HG03039 (cell line): ENCODE results near the gene SLC4A5.
A peak's percentile ranks its signal among the peaks of the same experiment; 100 is the strongest.
"Not testable (repeated sequence)": the region's sequence is repeated elsewhere in the genome, so short reads cannot be mapped to it uniquely, and the experiment has no call there.

Experiments
- ATAC-seq: cut with Tn5 transposase; IDR thresholded peaks from one replicate; pipeline ENCODE4 v1.9.1; 2021; ENCODE audit warnings: mild to moderate bottlenecking, moderate library complexity; ENCODE audit not compliant: unreplicated experiment

Gene SLC4A5

DNA sequence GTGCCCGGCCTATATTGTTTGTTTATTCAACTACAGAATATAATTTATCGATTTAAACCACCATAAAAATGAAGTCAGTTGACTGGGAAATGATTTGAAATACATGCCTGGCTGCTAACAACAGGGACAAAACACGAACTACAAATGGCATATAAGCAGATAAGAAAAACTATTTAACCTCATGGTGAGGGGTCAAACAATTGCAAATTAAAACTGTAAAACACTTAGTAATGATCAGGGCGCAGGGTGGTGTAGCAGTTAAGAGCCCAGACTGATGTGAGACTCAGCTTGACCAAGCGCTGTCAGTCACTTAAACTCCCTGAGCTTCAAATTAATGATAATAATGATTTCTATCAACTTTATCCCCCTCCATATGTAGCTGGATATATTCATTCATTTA lies 138.1 kb downstream of the SLC4A5 start:
- no peak for ATAC-seq

DNA sequence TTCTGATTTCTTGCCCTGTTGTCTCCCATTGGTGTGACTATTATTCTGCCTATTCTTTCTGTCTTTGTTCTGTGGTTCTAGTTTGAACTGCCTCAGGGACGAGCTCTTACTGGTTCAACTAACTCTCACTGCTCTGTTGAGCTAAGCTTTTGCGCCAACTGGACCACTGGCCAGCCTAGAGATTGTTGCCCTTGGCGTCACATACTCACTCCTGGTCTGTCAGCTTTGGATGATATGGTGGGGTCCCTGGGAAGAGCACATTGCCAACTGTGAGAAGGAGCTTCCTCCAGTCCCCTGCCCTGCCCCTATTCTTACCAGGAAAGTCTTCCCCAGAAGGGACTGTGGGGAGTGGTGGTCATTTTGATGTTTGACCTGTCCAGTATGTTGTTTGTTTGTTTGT lies 138.8 kb downstream of the SLC4A5 start:
- no peak for ATAC-seq

GRCh38 chr2:74201596-74201995 lies 141.6 kb downstream of the SLC4A5 start:
- ATAC-seq = no peak

DNA sequence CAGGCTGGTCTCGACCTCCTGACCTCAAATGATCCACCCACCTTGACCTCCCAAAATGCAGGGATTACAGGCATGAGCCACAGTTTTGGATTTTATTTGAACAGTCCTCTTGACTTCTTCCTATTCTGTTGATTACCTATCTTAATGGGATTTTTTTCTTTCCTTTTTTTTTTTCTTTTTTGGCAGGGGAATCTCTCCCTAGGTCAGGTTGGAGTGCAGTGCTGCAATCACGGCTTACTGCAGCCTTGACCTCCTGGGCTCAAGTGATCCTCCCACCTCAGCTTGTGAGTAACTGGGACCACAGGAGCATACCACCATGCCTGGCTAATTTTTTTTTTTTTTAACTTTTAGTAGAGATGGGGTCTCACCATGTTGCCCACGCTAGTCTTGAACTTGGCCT lies 142.0 kb downstream of the SLC4A5 start:
- ATAC-seq = no peak

- no peak for ATAC-seq
These were observed 143.3 kb downstream of the SLC4A5 start for GRCh38 chr2:74199871-74200305.

GRCh38 chr2:74199275-74199701 lies 143.9 kb downstream of the SLC4A5 start:
- ATAC-seq = no peak

GRCh38 chr2:74198461-74199274 lies 144.5 kb downstream of the SLC4A5 start, which contains the start of gene MTHFD2:
Gene MTHFD2 (plus strand): TSS chr2:74198615. CDS start chr2:74198642, 27 bp downstream.
- peak; percentile 85 for ATAC-seq

- no peak for ATAC-seq
These were observed 145.2 kb downstream of the SLC4A5 start for GRCh38 chr2:74198023-74198460.

DNA sequence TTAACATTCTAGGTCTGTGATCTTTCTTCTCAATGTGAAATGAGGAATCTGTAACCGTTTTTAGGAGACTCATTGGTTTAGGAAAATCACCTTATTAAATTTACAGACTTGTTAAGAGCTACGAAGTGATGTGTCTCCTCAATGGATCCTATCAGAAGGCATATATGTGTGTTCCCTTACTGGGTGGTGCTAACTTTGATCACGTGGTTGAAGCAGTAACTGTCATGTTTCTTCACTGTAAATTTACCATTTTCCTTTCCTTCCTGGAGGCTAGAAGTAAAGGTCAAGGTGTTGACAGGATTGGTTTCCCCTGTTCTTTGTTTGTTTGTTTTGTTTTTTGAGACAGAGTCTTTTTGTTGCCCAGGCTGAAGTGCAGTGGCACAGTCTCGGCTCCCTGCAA lies 146.2 kb downstream of the SLC4A5 start:
- ATAC-seq = no peak

- ATAC-seq = no peak
These were observed 148.4 kb downstream of the SLC4A5 start for GRCh38 chr2:74194799-74195198.

- ATAC-seq = no peak
These were observed 151.4 kb downstream of the SLC4A5 start for GRCh38 chr2:74191596-74192380.

- ATAC-seq = no peak
These were observed 154.5 kb downstream of the SLC4A5 start for GRCh38 chr2:74188696-74189095.

GRCh38 chr2:74188018-74188601 lies 155.1 kb downstream of the SLC4A5 start:
- ATAC-seq = no peak

DNA sequence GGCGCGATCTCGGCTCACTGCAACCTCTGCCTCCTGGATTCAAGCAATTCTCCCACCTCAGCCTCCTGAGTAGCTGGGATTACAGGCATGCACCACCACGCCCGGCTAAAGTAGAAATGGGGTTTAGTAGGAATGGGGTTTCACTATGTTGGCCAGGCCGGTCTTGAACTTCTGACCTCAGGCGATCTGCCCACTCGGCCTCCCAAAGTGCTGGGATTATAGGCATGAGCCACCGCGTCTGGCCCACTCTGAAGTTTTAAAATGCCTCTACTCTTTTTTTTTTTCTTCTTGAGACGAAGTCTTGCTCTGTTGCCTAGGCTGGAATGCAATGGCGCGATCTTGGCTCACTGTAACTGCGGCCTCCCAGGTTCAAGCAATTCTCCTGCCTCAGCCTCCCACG lies 156.5 kb downstream of the SLC4A5 start:
- ATAC-seq = not testable (repeated sequence)

GRCh38 chr2:74186038-74186437 lies 157.2 kb downstream of the SLC4A5 start:
- peak; percentile 46 for ATAC-seq

DNA sequence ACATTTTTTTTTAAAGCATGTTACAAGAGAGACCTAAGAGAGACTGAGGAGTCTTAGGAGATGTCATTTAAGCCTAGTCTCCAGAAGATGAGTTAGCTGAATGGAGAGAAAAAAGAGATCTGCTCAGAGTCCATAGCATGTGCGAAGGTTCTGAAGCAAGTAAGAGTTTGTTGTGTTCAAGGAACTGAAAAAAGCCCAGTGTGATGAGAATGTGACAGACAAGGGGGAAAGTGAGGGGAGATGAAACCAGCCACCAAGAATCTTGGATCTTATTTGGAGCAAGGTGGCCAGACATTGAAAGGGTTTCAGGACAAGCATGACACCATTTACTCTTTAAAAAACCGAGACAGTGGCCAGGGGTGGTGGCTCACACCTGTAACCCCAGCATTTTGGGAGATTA lies 159.3 kb downstream of the SLC4A5 start:
- ATAC-seq = no peak

DNA sequence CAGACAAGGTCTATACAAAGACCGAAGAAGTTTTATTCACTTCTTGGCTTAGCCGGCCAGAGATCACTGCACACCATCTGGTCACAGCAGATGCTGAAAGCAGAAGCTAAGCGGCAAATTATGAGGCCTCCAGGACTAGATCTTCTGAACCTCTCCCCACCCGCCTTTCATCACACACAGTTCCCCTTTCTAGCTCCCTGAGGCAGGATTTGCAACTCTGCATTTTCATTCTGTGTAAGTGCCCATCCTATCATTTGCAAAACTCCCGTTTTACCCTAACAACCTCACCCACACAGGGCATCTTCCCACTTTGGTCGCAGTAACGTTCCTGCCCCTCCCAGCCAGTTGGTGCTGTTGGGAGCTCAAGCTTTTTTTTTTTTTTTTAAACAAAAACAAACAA lies 161.5 kb downstream of the SLC4A5 start:
- ATAC-seq = no peak

- no peak for ATAC-seq
These were observed 164.0 kb downstream of the SLC4A5 start for GRCh38 chr2:74179063-74179865.

DNA sequence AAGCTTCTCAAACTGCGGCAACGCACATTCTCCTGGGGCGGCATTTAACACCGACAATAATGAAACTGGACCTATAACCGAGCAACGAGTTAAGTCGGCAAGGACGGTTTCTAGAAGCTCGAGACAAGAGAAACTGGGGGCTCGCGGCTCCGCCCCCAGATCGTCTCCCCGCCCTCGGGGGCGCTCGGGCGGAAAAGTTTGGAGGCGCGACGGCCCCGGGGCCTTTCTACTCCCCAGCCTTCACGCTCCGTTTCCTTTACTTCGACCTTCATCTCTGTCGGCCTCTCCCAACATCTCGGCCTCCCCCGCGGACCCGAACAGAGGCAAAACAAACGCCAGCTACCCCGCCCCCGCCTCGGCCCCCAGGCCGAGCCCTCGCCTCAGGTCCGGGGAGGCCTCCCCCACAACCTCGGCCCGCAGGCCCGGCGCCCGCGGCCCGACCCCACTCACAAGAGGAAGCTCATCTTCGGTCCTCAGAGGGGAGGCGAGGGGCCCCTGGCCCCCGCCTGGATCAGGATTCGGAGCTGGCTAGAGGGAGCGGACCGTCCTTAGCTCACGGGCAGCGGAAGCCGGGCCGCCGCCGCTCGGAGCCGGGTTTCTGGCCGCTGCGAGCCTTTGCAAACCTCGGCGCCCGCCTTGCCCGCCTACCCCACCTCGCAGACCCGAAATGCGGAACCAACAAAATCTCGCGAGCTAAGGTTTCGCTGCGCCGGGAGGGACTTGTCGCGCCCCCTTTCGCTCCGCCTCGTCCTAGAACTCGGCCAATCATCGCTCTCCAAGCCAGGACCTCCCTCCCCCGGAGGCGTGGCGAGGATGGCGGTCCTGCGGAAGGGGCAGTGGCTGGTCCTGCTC lies 164.8 kb downstream of the SLC4A5 start, which contains the start of gene MOB1A:
Gene MOB1A (minus strand): TSS at position 669 of the 852 bp plus-strand sequence. CDS start 205 bp downstream, at position 464.
- peak; percentile 81 for ATAC-seq

- no peak for ATAC-seq
These were observed 165.5 kb downstream of the SLC4A5 start for GRCh38 chr2:74177696-74178095.
